ENCODE measurements around the gene ZNF609.

DNA sequence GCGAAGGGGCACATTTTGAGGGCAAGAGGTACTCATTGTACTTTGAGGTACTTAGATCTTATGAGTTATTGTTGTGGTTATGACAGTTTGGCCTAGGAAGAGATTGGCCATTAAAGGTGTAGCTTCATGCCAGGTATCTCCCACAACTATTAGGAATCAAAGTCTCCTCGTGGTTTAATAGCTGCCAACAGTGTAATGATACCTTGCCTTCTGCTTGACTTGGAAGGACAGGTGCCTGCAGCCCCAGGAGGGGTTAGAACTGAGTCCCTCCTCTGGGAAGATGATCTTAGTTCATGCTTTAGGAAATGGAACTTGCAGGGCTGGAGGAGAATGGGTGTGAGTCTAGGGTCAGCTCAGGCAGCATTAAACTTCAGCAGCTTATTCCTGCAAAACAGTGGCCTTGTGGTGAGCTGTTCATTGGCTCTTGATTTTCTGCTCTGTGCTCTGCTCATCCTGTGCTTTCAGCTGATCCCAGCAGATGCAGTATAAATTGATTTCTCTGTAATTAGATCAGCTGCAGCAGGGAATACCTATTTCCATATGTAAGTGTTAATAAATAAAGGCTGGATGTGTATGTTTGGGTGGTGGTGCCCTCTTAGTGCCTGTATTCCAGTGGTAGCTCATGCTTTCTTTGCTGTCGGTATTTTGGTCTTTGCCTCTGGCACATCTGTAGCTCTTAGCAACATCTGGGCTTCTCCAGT is 40.5 kb downstream of the ZNF609 start:
- TF ChIP-seq POLR2A (IDR thresholded peaks at IDR 0.05) (no peak), CTCF (IDR thresholded peaks at IDR 0.05) (no peak), EP300 (IDR thresholded peaks at IDR 0.05) (no peak), POLR2AphosphoS5 (IDR thresholded peaks at IDR 0.05) (no peak)

Data from gastroesophageal sphincter (tissue), 3 donors.